Cardiac fibroblast (primary cell): ENCODE results near the gene POLR2C.

Experiments
- DNase-seq, 2 donors: peaks; one replicate each; pipeline versions ENCODE4 v3.0.0 to v3.0.0-alpha.2; 2010; ENCODE audit warnings: low read depth in 2 of 2
- H3K4me3 ChIP-seq, 2 donors: replicated peaks in 1 of 2; 1 replicate in 1 of 2; 2 replicates in 1 of 2; pipeline ENCODE4 v1.5.1; 2011; ENCODE audit warnings: low read depth in 2 of 2, low read length in 2 of 2, mild to moderate bottlenecking in 2 of 2, moderate library complexity in 1 of 2
- TF ChIP-seq, protein P1 (sequence below): IDR thresholded peaks from one replicate; pipeline ENCODE4 v1.5.1; 2011; ENCODE audit warnings: low read depth, mild to moderate bottlenecking, low read length, inconsistent platforms

Gene POLR2C

DNA sequence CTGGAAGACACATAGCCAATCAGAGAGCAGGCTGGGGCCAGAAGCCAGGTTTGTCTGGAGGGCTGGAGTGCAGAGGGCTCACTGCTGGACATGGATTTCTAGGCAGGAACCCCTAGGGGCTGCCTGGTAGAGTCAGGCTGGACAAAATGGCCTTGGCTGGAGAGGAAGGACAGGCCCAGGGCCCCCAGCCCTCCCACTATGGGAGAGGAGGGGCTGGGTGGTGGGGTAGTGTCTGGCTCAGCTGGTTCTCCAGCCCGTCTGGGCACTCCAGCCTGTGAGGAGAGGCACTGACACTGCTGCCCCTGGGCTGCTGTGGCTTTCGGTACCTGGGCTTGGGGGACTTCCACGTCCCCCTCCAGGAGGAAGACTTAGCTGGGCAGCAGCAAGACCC lies 45.6 kb downstream of the POLR2C start:
- DNase-seq = no peak
- TF ChIP-seq, protein P1, sequence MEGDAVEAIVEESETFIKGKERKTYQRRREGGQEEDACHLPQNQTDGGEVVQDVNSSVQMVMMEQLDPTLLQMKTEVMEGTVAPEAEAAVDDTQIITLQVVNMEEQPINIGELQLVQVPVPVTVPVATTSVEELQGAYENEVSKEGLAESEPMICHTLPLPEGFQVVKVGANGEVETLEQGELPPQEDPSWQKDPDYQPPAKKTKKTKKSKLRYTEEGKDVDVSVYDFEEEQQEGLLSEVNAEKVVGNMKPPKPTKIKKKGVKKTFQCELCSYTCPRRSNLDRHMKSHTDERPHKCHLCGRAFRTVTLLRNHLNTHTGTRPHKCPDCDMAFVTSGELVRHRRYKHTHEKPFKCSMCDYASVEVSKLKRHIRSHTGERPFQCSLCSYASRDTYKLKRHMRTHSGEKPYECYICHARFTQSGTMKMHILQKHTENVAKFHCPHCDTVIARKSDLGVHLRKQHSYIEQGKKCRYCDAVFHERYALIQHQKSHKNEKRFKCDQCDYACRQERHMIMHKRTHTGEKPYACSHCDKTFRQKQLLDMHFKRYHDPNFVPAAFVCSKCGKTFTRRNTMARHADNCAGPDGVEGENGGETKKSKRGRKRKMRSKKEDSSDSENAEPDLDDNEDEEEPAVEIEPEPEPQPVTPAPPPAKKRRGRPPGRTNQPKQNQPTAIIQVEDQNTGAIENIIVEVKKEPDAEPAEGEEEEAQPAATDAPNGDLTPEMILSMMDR = no peak
- no peak overlapping the region for H3K4me3 ChIP-seq

DNA sequence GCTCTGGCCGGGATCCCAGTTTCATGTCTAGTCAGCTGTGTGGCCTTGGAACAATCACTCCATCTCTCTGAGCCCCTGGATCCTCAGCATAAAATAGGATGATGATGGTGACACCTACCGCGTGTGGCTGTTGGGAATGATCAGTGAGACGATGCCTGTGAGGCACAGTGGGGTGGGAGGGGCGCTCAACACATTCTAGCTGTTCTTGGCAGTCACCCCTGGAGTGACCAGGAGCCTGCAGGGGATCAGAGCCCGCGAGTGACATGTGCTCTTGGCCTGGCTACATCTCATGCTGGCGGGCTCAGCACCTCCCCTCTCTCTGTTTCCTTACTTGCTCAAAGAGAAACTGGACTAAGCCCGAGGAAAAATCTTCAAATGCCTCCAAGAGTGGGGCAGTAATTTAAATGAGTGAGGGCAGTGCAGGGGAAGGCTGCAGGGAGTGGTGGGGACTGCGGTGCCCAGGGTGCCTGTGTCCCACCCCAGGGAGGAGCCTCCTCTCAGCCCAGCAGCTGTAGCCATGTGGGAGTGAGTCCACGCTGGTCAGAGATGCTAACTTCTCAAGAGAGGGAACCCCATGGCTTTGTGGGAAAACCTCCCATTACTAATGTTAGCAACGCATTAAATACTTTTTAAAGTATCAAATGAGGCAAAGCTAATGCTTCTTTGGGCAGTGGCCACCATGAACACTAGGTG lies 46.9 kb downstream of the POLR2C start:
- TF ChIP-seq, protein P1 = no peak
- H3K4me3 ChIP-seq = no peak overlapping the region
- no peak for DNase-seq

DNA sequence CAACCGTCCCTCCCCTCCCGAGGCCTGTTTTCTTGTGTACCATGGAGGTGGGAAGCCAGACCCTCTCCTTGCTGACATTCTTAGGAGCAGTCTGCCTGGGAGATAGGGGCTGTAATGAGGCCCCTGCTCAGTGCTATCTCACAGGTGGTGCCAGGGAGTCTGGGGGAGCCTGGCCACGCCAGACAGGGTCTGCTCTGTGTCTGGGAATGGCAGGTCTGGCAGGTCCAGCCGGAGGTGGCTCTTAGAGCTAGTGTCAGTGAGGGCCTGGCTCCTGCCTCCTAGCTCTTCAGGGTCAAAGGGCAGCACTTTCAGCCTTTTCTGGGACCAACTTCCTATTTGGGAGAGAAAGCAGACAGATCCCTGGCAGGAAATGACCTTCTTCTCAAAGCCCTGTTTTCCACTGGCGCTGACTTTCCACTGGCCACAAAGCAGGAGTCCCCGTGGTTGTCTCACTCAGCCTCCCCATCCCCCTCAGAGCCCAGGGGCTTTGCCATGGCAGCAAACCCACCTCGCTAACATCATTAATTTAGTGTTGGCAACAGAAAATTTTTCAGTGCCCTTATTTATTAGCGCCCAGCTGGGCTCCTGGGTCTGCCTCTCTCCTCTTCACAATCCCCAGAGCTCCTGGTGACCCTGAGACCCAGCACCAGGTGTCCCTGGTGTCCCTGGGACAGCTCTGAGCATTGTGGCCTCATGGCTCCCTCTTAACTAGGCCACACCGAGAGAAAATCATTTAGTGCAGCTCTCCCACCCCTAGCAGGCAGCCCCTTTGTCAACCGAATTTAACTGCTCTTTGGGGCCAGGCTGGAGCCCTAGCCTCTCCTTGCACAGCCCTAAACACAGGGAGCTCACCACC lies 47.8 kb downstream of the POLR2C start:
- no peak for DNase-seq
- H3K4me3 ChIP-seq = no peak overlapping the region
- TF ChIP-seq, protein P1 = no peak

DNA sequence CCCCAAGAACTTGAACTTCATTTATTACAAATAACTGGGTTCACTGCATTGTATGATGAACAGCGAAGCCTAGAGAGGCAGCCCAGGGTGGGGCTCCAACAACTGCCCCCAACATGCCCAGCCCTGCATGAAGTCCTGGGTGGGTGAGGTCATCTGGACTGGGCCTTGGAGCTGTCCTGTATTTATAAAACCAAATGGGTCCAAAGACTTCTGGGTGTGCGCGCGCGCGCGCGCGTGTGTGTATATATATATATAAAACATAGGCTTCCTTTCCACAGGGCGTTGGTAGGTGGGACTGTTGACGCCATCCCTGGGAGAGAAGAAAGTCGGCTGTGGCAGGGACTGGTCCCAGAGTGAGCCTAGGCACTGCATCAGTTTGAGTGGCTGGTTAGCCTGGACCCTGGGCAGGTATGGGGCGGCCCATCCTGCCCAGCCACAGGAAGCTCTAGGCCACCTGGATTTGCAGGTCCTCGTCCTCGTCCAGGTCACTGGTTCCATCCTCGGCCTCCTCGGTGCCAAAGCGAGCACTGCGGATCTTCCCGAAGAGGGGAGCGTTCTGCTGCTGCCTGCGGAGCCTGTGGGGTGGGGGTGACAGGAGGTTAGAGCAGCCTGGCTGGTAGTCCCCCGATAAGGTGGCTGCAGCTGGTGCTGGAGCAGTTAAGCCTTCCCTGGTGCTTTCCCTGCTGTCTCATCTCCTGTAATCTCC lies 50.0 kb downstream of the POLR2C start:
- no peak overlapping the region for H3K4me3 ChIP-seq
- TF ChIP-seq, protein P1 = no peak
- no peak for DNase-seq

DNA sequence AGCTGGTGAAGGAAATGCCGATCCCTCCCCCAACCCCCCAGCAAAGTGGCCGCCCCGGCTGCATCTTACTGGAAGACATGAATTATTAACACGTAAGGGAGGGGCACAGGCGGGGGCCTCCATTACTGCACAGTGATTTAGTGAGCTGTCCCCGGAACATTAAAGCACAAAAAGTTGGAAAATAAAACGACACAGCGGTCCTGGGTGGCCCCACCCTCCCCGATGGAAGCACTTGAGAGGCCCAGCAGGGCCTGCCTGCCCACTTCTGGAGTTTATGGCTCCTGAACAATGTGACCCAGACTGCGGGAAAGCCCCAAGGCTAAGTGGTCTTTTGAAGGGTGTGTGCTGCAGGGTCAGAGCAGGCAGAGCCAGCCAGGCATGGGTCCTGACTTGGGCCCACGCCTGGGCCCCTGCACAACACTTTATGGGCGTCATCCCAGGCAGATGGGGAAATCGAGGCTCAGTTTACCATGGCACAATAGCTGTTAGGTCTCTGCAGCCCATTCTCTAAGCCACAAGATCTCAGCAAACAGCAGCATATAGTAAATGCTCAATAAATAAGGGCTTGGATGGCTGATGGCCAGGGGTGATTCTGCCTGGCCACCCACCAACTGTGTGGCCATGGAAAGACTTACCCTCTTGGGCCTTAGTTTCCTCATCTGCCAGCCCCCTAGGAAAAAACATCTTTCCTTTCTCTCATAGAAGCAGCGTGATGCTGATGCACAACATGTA lies 51.1 kb downstream of the POLR2C start:
- TF ChIP-seq, protein P1 = no peak
- no peak for DNase-seq
- no peak overlapping the region for H3K4me3 ChIP-seq

DNA sequence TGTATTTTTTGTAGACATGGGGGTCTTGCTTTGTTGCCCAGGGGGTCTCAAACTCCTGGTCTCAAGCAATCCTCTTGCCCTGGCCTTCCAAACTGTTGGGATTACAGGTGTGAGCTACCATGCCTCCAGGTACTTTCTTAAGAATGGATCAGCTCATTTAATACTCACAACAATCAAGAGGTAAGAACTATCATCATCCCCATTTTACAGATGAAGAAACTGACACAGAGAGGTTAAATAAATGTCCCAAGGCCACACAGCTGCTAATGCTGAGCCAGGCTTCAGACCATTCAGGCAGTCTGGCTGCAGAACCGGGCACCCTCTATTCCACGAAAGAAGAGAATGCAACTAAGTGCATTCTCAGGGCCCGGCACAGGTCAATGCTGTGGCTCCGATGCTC lies 51.9 kb downstream of the POLR2C start:
- H3K4me3 ChIP-seq = no peak overlapping the region
- TF ChIP-seq, protein P1 = no peak
- DNase-seq = no peak
